Inflammatory macrophage treated with lipopolysaccharide for 4 hours (primary cell): ENCODE results near the gene FOXQ1.

Experiments
- DNase-seq: peaks from one replicate; pipeline ENCODE4 v3.0.0-alpha.2; 2020

Gene FOXQ1

GRCh38 chr6:1363729-1364572 is 52.1 kb downstream of the FOXQ1 start:
- DNase-seq: no peak
